Liver (tissue), 9 donors: ENCODE data around the gene ALMS1. TPM values are rescaled to one million over a fixed set of nuclear protein-coding genes. Genes with fewer than 3 reads are reported as not detected.

Source experiments
- DNase-seq: peaks from one replicate; pipeline ENCODE4 v3.0.0-alpha.2; 2017; ENCODE audit warnings: low spot score
- H3K27ac ChIP-seq, 2 donors: one replicate each; pipeline ENCODE4 v1.7.0; 2013; ENCODE audit warnings: inconsistent platforms in 2 of 2, low read length in 2 of 2, control low read depth in 1 of 2, low read depth in 1 of 2, mild to moderate bottlenecking in 1 of 2
- H3K27me3 ChIP-seq, 4 donors: one replicate each; pipeline versions ENCODE4 v1.6.1 to v1.7.0; 2013; ENCODE audit warnings: low read length in 3 of 4, inconsistent platforms in 1 of 4, mild to moderate bottlenecking in 1 of 4, moderate library complexity in 1 of 4; ENCODE audit not compliant: control insufficient read depth in 4 of 4, insufficient read depth in 4 of 4
- H3K36me3 ChIP-seq, 4 donors: one replicate each; pipeline versions ENCODE4 v1.6.1 to v1.7.0; 2013; ENCODE audit warnings: low read length in 3 of 4, mild to moderate bottlenecking in 3 of 4, low read depth in 1 of 4, moderate library complexity in 1 of 4; ENCODE audit not compliant: control insufficient read depth in 4 of 4, insufficient read depth in 3 of 4
- H3K4me1 ChIP-seq, 4 donors: one replicate each; pipeline versions ENCODE4 v1.6.1 to v1.7.0; 2013; ENCODE audit warnings: low read length in 3 of 4, mild to moderate bottlenecking in 3 of 4, moderate library complexity in 1 of 4; ENCODE audit not compliant: control insufficient read depth in 4 of 4, insufficient read depth in 4 of 4
- H3K4me3 ChIP-seq, 3 donors: one replicate each; pipeline versions ENCODE4 v1.6.1 to v1.7.0; 2013; ENCODE audit warnings: low read length in 3 of 3, control low read depth in 1 of 3, low read depth in 1 of 3, mild to moderate bottlenecking in 1 of 3
- H3K9ac ChIP-seq, 2 donors: one replicate each; pipeline ENCODE4 v1.7.0; 2013; ENCODE audit warnings: low read length in 2 of 2, mild to moderate bottlenecking in 2 of 2, moderate library complexity in 2 of 2, control low read depth in 1 of 2, low read depth in 1 of 2
- H3K9me3 ChIP-seq, 4 donors: one replicate each; pipeline versions ENCODE4 v1.6.1 to v1.7.0; 2013; ENCODE audit warnings: low read length in 3 of 4; ENCODE audit not compliant: control insufficient read depth in 4 of 4
- CTCF ChIP-seq: fragments of 150-350 bp; IDR thresholded peaks from 2 replicates; pipeline ENCODE4 v1.5.1; 2017; ENCODE audit warnings: improper control_type of control experiment, low read depth, low read length; ENCODE audit not compliant: missing input control
- EGR1 ChIP-seq, 2 donors: IDR thresholded peaks; 2 replicates each; pipeline ENCODE4 v1.6.1; 2016 to 2018; ENCODE audit warnings: antibody characterized with exemption in 2 of 2, low read depth in 2 of 2
- FOXA1 ChIP-seq: IDR thresholded peaks from 2 replicates; pipeline ENCODE4 v1.6.1; 2016; ENCODE audit warnings: antibody characterized with exemption
- FOXA2 ChIP-seq: IDR thresholded peaks from 2 replicates; pipeline ENCODE4 v1.6.1; 2016; ENCODE audit warnings: antibody characterized with exemption
- GABPA ChIP-seq, 2 donors: IDR thresholded peaks in 1 of 2; conservative IDR thresholded peaks in 1 of 2; 2 replicates each; pipeline ENCODE4 v1.6.1; 2016; ENCODE audit warnings: antibody characterized with exemption in 2 of 2, mild to moderate bottlenecking in 1 of 2, moderate library complexity in 1 of 2
- HNF4A ChIP-seq, 2 donors: conservative IDR thresholded peaks; 2 replicates each; pipeline ENCODE4 v1.6.1; 2016; ENCODE audit warnings: antibody characterized with exemption in 2 of 2, mild to moderate bottlenecking in 2 of 2
- HNF4G ChIP-seq: IDR thresholded peaks from 2 replicates; pipeline ENCODE4 v1.6.1; 2016; ENCODE audit warnings: antibody characterized with exemption
- JUND ChIP-seq, 2 donors: IDR thresholded peaks; 2 replicates each; pipeline ENCODE4 v1.6.1; 2016; ENCODE audit warnings: antibody characterized with exemption in 2 of 2
- NR2F2 ChIP-seq: IDR thresholded peaks from 2 replicates; pipeline ENCODE4 v1.6.1; 2016; ENCODE audit warnings: antibody characterized with exemption
- RAD21 ChIP-seq, 2 donors: IDR thresholded peaks; 2 replicates each; pipeline ENCODE4 v1.6.1; 2016; ENCODE audit warnings: antibody characterized with exemption in 2 of 2, mild to moderate bottlenecking in 2 of 2
- REST ChIP-seq: IDR thresholded peaks from 2 replicates; pipeline ENCODE4 v1.6.1; 2016; ENCODE audit warnings: antibody characterized with exemption, mild to moderate bottlenecking
- RXRA ChIP-seq, 2 donors: IDR thresholded peaks; 2 replicates each; pipeline ENCODE4 v1.6.1; 2017 to 2018; ENCODE audit warnings: antibody characterized with exemption in 2 of 2, mild to moderate bottlenecking in 1 of 2
- SP1 ChIP-seq: IDR thresholded peaks from 2 replicates; pipeline ENCODE4 v1.6.1; 2018; ENCODE audit warnings: antibody characterized with exemption, mild to moderate bottlenecking
- TAF1 ChIP-seq: conservative IDR thresholded peaks from 2 replicates; pipeline ENCODE4 v1.6.1; 2016; ENCODE audit warnings: antibody characterized with exemption, mild to moderate bottlenecking
- YY1 ChIP-seq: IDR thresholded peaks from 2 replicates; pipeline ENCODE4 v1.6.1; 2016; ENCODE audit warnings: antibody characterized with exemption, mild to moderate bottlenecking
- ZBTB33 ChIP-seq: IDR thresholded peaks from 2 replicates; pipeline ENCODE4 v1.6.1; 2016; ENCODE audit warnings: antibody characterized with exemption
- WGBS: extraction: QIAGEN DNeasy Blood & Tissue Kit; methylation state at CpG from one replicate; pipeline ENCODE4 v1.1.7; 2013; 5-methylcytosine and 5-hydroxymethylcytosine counted together
- polyA plus RNA-seq, 2 donors: library from polyadenylated mRNA; stranded (reverse) in 1 of 2; unstranded in 1 of 2; fragments of 200-250 nt in 1 of 2; fragments of >200 nt in 1 of 2; fragmentation: Nextera tagmentation in 1 of 2; extraction: Ambion mirVana in 1 of 2; gene quantifications; one replicate each; pipeline versions ENCODE4 v1.2.1 to v1.2.3, GENCODE V29; 2013 to 2015
- total RNA-seq, 2 donors: library from RNA; depleted of rRNA; stranded (reverse); fragments of >200 nt; gene quantifications; one replicate each; pipeline ENCODE4 v1.2.3, GENCODE V29; 2014
- TF ChIP-seq, protein P1 (sequence below): IDR thresholded peaks from 2 replicates; pipeline ENCODE4 v1.6.1; 2016; ENCODE audit warnings: antibody characterized with exemption
- TF ChIP-seq, protein P2 (sequence below): IDR thresholded peaks from 2 replicates; pipeline ENCODE4 v1.6.1; 2016; ENCODE audit warnings: antibody characterized with exemption
- donor health status: healthy.
- donor health status: healthy.
- donor health status: healthy.
- donor health status: healthy.
- donor health status: healthy.

Gene ALMS1
- total and polyA plus RNA-seq, 4 donors = 2.1 to 18.3 (median 7.0) TPM

GRCh38 chr2:73415906-73416305 is 30.3 kb downstream of the ALMS1 start:
- no peaks in the 10 kb centered on the region for H3K4me1 ChIP-seq
- no peaks in the 10 kb centered on the region for H3K36me3 ChIP-seq
- no peak for DNase-seq
- H3K27me3 ChIP-seq = no peaks in the 10 kb centered on the region
- no peak overlapping the region for H3K4me3 ChIP-seq
- 95% methylated on average over 2 of the region's 2 CpGs for WGBS
- TF ChIP-seq EGR1 (IDR thresholded peaks at IDR 0.05; ENCODE audit: low read depth in 2 of 2) (no peak), JUND (IDR thresholded peaks at IDR 0.05) (no peak), HNF4G (no peak), RXRA (IDR thresholded peaks at IDR 0.05) (no peak), REST (no peak), HNF4A (conservative IDR thresholded peaks at IDR 0.05) (no peak), SP1 (no peak), RAD21 (IDR thresholded peaks at IDR 0.05) (no peak), CTCF (no peak), YY1 (no peak), ZBTB33 (no peak), TAF1 (no peak), GABPA (IDR thresholded peaks at IDR 0.05 in 1 of 2, conservative IDR thresholded peaks at IDR 0.05 in 1 of 2) (no peak), FOXA1 (no peak), FOXA2 (no peak), NR2F2 (no peak)
- TF ChIP-seq, protein P1, sequence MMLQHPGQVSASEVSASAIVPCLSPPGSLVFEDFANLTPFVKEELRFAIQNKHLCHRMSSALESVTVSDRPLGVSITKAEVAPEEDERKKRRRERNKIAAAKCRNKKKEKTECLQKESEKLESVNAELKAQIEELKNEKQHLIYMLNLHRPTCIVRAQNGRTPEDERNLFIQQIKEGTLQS = no peak
- TF ChIP-seq, protein P2, sequence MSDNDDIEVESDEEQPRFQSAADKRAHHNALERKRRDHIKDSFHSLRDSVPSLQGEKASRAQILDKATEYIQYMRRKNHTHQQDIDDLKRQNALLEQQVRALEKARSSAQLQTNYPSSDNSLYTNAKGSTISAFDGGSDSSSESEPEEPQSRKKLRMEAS = no peak
- H3K27ac ChIP-seq = no peak overlapping the region
- no peak overlapping the region for H3K9ac ChIP-seq
- H3K9me3 ChIP-seq = no peaks in the 10 kb centered on the region

GRCh38 chr2:73418343-73418742 is 32.7 kb downstream of the ALMS1 start:
- H3K4me1 ChIP-seq = no peaks in the 10 kb centered on the region
- no peaks in the 10 kb centered on the region for H3K27me3 ChIP-seq
- DNase-seq = no peak
- H3K27ac ChIP-seq = no peak overlapping the region
- H3K9me3 ChIP-seq = no peaks in the 10 kb centered on the region
- H3K9ac ChIP-seq = no peak overlapping the region
- no peak overlapping the region for H3K4me3 ChIP-seq
- H3K36me3 ChIP-seq = peaks cover 0 to under 1% (median 0%) of the 10 kb centered on the region in 4 donors
- 76% methylated on average over 7 of the region's 7 CpGs for WGBS
- no peak for TF ChIP-seq TAF1
- TF ChIP-seq, protein P2 = no peak
- no peak for TF ChIP-seq ZBTB33
- no peak for TF ChIP-seq YY1
- no peak for TF ChIP-seq RAD21 (IDR thresholded peaks at IDR 0.05)
- no peak for TF ChIP-seq GABPA (IDR thresholded peaks at IDR 0.05 in 1 of 2, conservative IDR thresholded peaks at IDR 0.05 in 1 of 2)
- no peak for TF ChIP-seq SP1
- no peak for TF ChIP-seq REST
- no peak for TF ChIP-seq RXRA (IDR thresholded peaks at IDR 0.05)
- TF ChIP-seq, protein P1 = no peak
- no peak for TF ChIP-seq FOXA2
